Thyroid gland (tissue), 4 donors: ENCODE results near the gene SERPINA5.

Experiments
- CTCF ChIP-seq, 6 experiments: fragments of 200-600 bp in 3 of 6; fragments of 450-650 bp in 3 of 6; sonication (generic) in 3 of 6; IDR thresholded peaks; one replicate each; pipeline ENCODE4 v1.5.1; 2016 to 2019; ENCODE audit warnings: antibody characterized with exemption in 6 of 6, mild to moderate bottlenecking in 2 of 6, inconsistent platforms in 1 of 6, moderate library complexity in 1 of 6
- POLR2A ChIP-seq, 2 donors: fragments of 450-650 bp; IDR thresholded peaks; one replicate each; pipeline ENCODE4 v1.6.1; 2017; ENCODE audit warnings: antibody characterized with exemption in 2 of 2, mild to moderate bottlenecking in 2 of 2, moderate library complexity in 1 of 2

DNA sequence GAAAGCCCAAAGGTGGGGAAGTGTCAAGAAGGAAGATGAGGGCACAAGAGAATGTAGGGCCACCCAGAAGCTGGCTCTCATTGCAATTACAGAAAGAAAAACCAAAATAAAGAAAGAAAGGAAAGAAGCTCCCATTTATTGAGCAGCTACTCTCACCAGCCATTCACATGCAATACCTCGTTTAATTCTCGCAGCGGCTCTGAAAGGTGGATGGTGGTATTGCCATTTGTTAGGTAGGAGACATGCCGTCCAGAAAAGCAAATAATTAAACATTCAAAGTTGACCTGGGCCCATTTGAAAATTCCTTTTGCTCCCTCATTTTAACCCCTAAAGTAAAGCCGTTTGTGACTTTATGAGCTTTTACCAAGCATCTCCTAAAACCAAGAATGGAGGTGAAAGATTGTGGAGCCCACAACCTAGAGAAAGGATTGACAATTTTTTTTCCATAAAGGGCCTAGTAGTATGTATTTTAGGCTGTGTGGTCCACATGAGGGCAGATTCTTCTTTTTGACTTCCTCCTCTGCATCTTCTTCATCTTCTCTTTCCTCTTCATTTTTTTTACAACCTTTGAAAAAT, 36.2 kb downstream of the SERPINA5 start:
- no peak for TF ChIP-seq CTCF (IDR thresholded peaks at IDR 0.05)
- no peak for TF ChIP-seq POLR2A (IDR thresholded peaks at IDR 0.05)
